Left hindlimb (tissue), 1 donor: ENCODE results near the gene MYOZ2.

Experiments used
- DNase-seq: peaks from one replicate; pipeline ENCODE4 v3.0.0-alpha.2; 2018

MYOZ2 gene

GRCh38 chr4:119205690-119206089 is 70.1 kb downstream of the MYOZ2 start:
- DNase-seq, result no peak

- no peak for DNase-seq
These were observed 70.5 kb downstream of the MYOZ2 start for GRCh38 chr4:119206178-119206577.

GRCh38 chr4:119207051-119207450 is 71.4 kb downstream of the MYOZ2 start:
- no peak for DNase-seq

- DNase-seq, result no peak
These were observed 73.4 kb downstream of the MYOZ2 start for GRCh38 chr4:119209077-119209476.

GRCh38 chr4:119209586-119209985 is 74.0 kb downstream of the MYOZ2 start:
- DNase-seq, result no peak

- no peak for DNase-seq
These were observed 75.1 kb downstream of the MYOZ2 start for GRCh38 chr4:119210775-119211174.

GRCh38 chr4:119211867-119212233 is 76.2 kb downstream of the MYOZ2 start:
- no peak for DNase-seq

- DNase-seq, result peak; percentile 95
These were observed 76.8 kb downstream of the MYOZ2 start, which contains the start of gene USP53 for GRCh38 chr4:119212234-119212963. Gene USP53, plus strand, starts transcription at chr4:119212713. Its CDS starts 27,047 bp downstream, at chr4:119239760.

- DNase-seq, result peak; percentile 83
These were observed 77.5 kb downstream of the MYOZ2 start for GRCh38 chr4:119212964-119213606.

- DNase-seq, result no peak
These were observed 82.5 kb downstream of the MYOZ2 start for GRCh38 chr4:119218093-119218492.

GRCh38 chr4:119221412-119221811 is 85.8 kb downstream of the MYOZ2 start:
- no peak for DNase-seq

- no peak for DNase-seq
These were observed 92.1 kb downstream of the MYOZ2 start for GRCh38 chr4:119227690-119228089.

- DNase-seq, result no peak
These were observed 92.8 kb downstream of the MYOZ2 start for GRCh38 chr4:119228406-119228805.

- DNase-seq, result no peak
These were observed 94.5 kb downstream of the MYOZ2 start for GRCh38 chr4:119229908-119230687.

GRCh38 chr4:119231491-119231890 is 95.9 kb downstream of the MYOZ2 start:
- DNase-seq, result no peak

- DNase-seq, result no peak
These were observed 96.7 kb downstream of the MYOZ2 start for GRCh38 chr4:119232286-119232685.

- DNase-seq, result no peak
These were observed 97.6 kb downstream of the MYOZ2 start for GRCh38 chr4:119233191-119233590.

GRCh38 chr4:119233750-119234149 is 98.1 kb downstream of the MYOZ2 start:
- no peak for DNase-seq

- no peak for DNase-seq
These were observed 101.6 kb downstream of the MYOZ2 start for GRCh38 chr4:119237201-119237600.
